ENCODE measurements around the gene GLUD1.
"Not testable (repeated sequence)": the region's sequence is repeated elsewhere in the genome, so short reads cannot be mapped to it uniquely, and the experiment has no call there.

Gene GLUD1

DNA sequence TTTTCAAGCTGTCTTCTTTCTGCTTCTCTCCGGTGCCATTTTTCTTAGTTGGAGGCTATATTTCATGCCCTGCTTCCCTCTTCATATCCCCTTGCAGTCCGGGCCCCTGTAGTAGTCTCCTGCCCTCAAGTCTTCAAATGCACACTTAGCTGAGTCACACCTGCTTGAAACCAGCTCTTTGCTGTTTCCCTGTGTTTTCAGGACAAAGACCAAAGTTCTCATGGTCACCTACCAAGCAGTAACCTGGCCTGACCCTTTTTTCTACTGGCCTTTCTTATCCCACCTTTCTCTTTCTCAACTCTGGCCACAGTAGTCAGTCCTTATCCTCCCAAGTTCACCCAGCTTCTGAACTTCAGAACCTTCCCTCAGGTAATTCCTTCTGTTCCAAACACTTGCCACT is 28.5 kb downstream of the GLUD1 start:
- H3K9ac ChIP-seq (ENCODE audit: low read length in 2 of 2) = no peak overlapping the region
- no peak overlapping the region for H3K4me3 ChIP-seq (ENCODE audit: low read length in 2 of 2)
- H3K27me3 ChIP-seq (ENCODE audit: control insufficient read depth in 1 of 2, insufficient read depth in 2 of 2, low read length in 2 of 2) = no peaks in the 10 kb centered on the region
- no peaks in the 10 kb centered on the region for H3K4me1 ChIP-seq (ENCODE audit: control insufficient read depth, insufficient read depth, low read length)
- peaks cover 27 to 46% of the 10 kb centered on the region in 2 donors for H3K36me3 ChIP-seq (ENCODE audit: control insufficient read depth in 2 of 2, insufficient read depth in 2 of 2, low read length in 2 of 2)
- no peak overlapping the region for H3K27ac ChIP-seq (ENCODE audit: low read length)
- H3K9me3 ChIP-seq (ENCODE audit: control insufficient read depth in 2 of 2, low read length in 2 of 2) = no peaks in the 10 kb centered on the region

DNA sequence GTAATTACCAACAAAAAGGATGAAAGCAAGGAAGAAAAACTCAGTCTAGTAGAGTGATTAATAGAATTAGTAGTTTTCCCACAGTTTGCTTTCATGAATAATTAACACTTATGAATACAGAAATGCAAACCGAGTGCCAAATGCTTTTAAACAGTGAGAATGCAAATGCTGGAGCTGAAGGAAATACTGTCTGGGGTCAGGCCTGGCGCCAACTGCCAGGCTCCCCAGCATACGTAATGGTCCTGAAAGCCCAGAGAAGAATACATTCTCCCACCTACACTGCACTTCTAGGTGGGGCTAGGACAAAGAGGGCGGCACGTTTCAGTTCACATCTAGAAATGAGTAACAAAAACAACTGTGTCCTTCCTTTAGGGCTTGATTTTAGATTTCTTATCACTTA is 30.0 kb downstream of the GLUD1 start:
- Histone ChIP-seq H3K36me3 (ENCODE audit: control insufficient read depth in 2 of 2, insufficient read depth in 2 of 2, low read length in 2 of 2) (peaks cover 37 to 49% of the 10 kb centered on the region in 2 donors), H3K27me3 (ENCODE audit: control insufficient read depth in 1 of 2, insufficient read depth in 2 of 2, low read length in 2 of 2) (no peaks in the 10 kb centered on the region), H3K27ac (ENCODE audit: low read length) (no peak overlapping the region), H3K4me3 (ENCODE audit: low read length in 2 of 2) (no peak overlapping the region), H3K9me3 (ENCODE audit: control insufficient read depth in 2 of 2, low read length in 2 of 2) (no peaks in the 10 kb centered on the region), H3K9ac (ENCODE audit: low read length in 2 of 2) (no peak overlapping the region), H3K4me1 (ENCODE audit: control insufficient read depth, insufficient read depth, low read length) (no peaks in the 10 kb centered on the region)

DNA sequence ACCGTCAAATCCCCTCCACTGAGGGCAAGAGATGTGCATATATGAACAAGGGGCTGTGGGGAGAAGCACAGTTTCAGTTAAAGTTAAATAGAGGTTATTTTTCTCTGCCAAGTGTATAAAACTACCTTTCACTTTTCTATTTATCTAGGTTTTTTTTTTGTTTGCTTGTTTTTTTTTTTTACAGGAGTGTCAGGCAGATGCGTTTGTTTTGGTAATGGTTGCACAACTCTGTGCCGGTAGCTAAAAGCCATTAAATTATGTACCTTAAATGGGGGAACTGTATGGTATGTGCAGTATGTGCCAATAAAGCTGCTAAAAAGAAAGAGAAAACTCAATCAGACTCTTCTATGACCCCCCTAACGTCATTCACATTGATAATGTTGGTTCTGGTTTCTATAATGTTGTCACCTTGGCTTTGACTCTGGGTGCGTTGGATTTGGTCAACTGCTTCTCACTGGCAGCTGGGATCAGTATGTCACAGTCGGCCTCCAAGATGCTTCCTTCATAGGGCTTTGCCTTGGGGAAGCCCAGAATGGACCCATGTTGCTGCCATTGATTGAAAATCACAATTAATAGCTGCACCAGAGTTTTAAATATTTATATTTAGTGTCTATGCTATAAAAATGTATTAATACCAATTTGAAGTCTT is 34.2 kb downstream of the GLUD1 start:
- Histone ChIP-seq H3K9ac (ENCODE audit: low read length in 2 of 2) (no peak overlapping the region), H3K27me3 (ENCODE audit: control insufficient read depth in 1 of 2, insufficient read depth in 2 of 2, low read length in 2 of 2) (no peaks in the 10 kb centered on the region), H3K9me3 (ENCODE audit: control insufficient read depth in 2 of 2, low read length in 2 of 2) (no peaks in the 10 kb centered on the region), H3K4me1 (ENCODE audit: control insufficient read depth, insufficient read depth, low read length) (no peaks in the 10 kb centered on the region), H3K4me3 (ENCODE audit: low read length in 2 of 2) (no peak overlapping the region), H3K27ac (ENCODE audit: low read length) (no peak overlapping the region), H3K36me3 (ENCODE audit: control insufficient read depth in 2 of 2, insufficient read depth in 2 of 2, low read length in 2 of 2) (peaks cover 33 to 35% of the 10 kb centered on the region in 2 donors)

- H3K4me3 ChIP-seq (ENCODE audit: low read length in 2 of 2) = no peak overlapping the region
- H3K9ac ChIP-seq (ENCODE audit: low read length in 2 of 2) = no peak overlapping the region
- H3K27me3 ChIP-seq (ENCODE audit: control insufficient read depth in 1 of 2, insufficient read depth in 2 of 2, low read length in 2 of 2) = no peaks in the 10 kb centered on the region
- H3K4me1 ChIP-seq (ENCODE audit: control insufficient read depth, insufficient read depth, low read length) = no peaks in the 10 kb centered on the region
- peaks cover 31 to 39% of the 10 kb centered on the region in 2 donors for H3K36me3 ChIP-seq (ENCODE audit: control insufficient read depth in 2 of 2, insufficient read depth in 2 of 2, low read length in 2 of 2)
- H3K27ac ChIP-seq (ENCODE audit: low read length) = no peak overlapping the region
- H3K9me3 ChIP-seq (ENCODE audit: control insufficient read depth in 2 of 2, low read length in 2 of 2) = no peaks in the 10 kb centered on the region
Observed at GRCh38 chr10:87059401-87059800, 35.2 kb downstream of the GLUD1 start.

- no peak overlapping the region for H3K27ac ChIP-seq (ENCODE audit: low read length)
- H3K36me3 ChIP-seq (ENCODE audit: control insufficient read depth in 2 of 2, insufficient read depth in 2 of 2, low read length in 2 of 2) = peaks cover 34 to 48% of the 10 kb centered on the region in 2 donors
- no peaks in the 10 kb centered on the region for H3K9me3 ChIP-seq (ENCODE audit: control insufficient read depth in 2 of 2, low read length in 2 of 2)
- H3K9ac ChIP-seq (ENCODE audit: low read length in 2 of 2) = no peak overlapping the region
- H3K4me3 ChIP-seq (ENCODE audit: low read length in 2 of 2) = no peak overlapping the region
- no peaks in the 10 kb centered on the region for H3K27me3 ChIP-seq (ENCODE audit: control insufficient read depth in 1 of 2, insufficient read depth in 2 of 2, low read length in 2 of 2)
- H3K4me1 ChIP-seq (ENCODE audit: control insufficient read depth, insufficient read depth, low read length) = no peaks in the 10 kb centered on the region
Observed at GRCh38 chr10:87058171-87058570, 36.5 kb downstream of the GLUD1 start.

DNA sequence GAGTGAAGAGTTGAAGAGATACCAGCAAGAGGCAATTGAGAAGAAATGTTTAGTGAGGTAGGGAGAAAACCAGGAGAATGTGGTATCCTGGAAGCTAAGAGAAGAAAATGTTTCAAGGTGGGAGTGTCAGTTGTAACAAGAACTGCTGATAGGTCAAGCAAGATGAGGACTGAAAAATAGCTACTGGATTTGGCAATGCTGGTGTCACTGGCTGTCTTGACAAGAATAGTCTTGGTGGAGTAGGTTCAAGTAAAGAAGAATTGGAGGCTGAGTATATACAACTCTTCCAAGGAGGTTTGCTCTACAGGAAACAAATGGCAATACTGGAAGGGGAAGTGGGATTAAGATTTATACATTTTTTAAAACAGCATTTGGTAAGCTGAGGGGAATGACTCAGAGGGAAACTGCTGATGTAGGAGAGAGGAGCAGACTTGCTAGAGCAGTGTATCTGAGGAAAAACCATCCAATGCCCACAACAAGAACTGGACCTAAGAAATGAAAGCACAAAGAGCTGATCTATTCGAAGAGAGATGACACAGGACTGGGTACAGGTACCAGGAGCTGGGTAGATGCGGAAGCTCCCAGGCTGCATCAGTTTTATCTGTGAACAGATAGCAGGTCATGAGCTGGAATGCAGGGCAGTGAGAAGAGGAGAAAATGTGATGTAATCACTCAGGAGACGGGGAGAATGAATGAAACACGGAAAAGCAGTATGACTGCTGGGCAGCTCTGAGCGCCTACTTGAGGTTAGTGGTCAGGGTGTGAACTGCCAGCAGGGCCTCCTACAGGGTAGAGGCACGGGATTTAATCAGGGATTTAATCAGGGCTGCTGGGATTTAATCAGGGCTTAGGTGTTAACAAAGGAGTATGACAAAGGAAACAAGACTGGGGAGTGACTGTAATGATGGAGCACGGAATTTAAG is 40.0 kb downstream of the GLUD1 start:
- no peaks in the 10 kb centered on the region for H3K9me3 ChIP-seq (ENCODE audit: control insufficient read depth in 2 of 2, low read length in 2 of 2)
- H3K9ac ChIP-seq (ENCODE audit: low read length in 2 of 2) = no peak overlapping the region
- no peak overlapping the region for H3K27ac ChIP-seq (ENCODE audit: low read length)
- H3K27me3 ChIP-seq (ENCODE audit: control insufficient read depth in 1 of 2, insufficient read depth in 2 of 2, low read length in 2 of 2) = no peaks in the 10 kb centered on the region
- no peak overlapping the region for H3K4me3 ChIP-seq (ENCODE audit: low read length in 2 of 2)
- H3K4me1 ChIP-seq (ENCODE audit: control insufficient read depth, insufficient read depth, low read length) = no peaks in the 10 kb centered on the region
- peaks cover 35 to 50% of the 10 kb centered on the region in 2 donors for H3K36me3 ChIP-seq (ENCODE audit: control insufficient read depth in 2 of 2, insufficient read depth in 2 of 2, low read length in 2 of 2)

DNA sequence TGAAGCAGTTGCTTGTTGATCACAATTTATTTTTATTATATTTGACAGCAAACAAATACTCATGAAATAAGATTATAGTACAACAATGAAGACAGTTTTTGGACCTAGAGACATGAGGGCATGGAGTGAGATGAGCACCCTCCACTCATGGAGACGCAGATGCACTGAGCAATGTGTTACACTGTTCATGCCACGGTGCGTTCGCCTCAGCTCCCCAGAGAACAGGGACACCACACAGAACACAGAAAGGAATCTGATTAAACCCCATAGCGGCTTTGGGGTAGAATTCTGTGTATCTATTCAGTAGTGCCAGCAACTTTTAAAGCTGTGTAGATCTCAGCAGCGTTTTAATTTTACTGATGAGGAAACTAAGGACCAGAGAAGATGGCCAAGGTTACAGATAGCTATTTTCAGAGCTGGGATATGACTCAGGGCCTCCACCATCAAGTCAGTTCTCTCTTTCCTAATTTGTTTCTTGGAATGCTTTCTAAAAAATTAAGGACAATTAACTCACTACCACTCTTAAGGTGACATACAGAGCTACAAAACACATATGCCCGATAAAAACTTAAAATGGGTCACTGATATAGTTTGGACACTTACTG is 41.0 kb downstream of the GLUD1 start:
- Histone ChIP-seq H3K4me3 (ENCODE audit: low read length in 2 of 2) (no peak overlapping the region), H3K27me3 (ENCODE audit: control insufficient read depth in 1 of 2, insufficient read depth in 2 of 2, low read length in 2 of 2) (no peaks in the 10 kb centered on the region), H3K9ac (ENCODE audit: low read length in 2 of 2) (no peak overlapping the region), H3K36me3 (ENCODE audit: control insufficient read depth in 2 of 2, insufficient read depth in 2 of 2, low read length in 2 of 2) (peaks cover 27 to 48% of the 10 kb centered on the region in 2 donors), H3K9me3 (ENCODE audit: control insufficient read depth in 2 of 2, low read length in 2 of 2) (no peaks in the 10 kb centered on the region), H3K4me1 (ENCODE audit: control insufficient read depth, insufficient read depth, low read length) (no peaks in the 10 kb centered on the region), H3K27ac (ENCODE audit: low read length) (no peak overlapping the region)

GRCh38 chr10:87053111-87053510 is 41.5 kb downstream of the GLUD1 start:
- Histone ChIP-seq H3K9ac (ENCODE audit: low read length in 2 of 2) (no peak overlapping the region), H3K4me1 (ENCODE audit: control insufficient read depth, insufficient read depth, low read length) (no peaks in the 10 kb centered on the region), H3K27ac (ENCODE audit: low read length) (no peak overlapping the region), H3K4me3 (ENCODE audit: low read length in 2 of 2) (no peak overlapping the region), H3K27me3 (ENCODE audit: control insufficient read depth in 1 of 2, insufficient read depth in 2 of 2, low read length in 2 of 2) (no peaks in the 10 kb centered on the region), H3K36me3 (ENCODE audit: control insufficient read depth in 2 of 2, insufficient read depth in 2 of 2, low read length in 2 of 2) (peaks cover 22 to 46% of the 10 kb centered on the region in 2 donors), H3K9me3 (ENCODE audit: control insufficient read depth in 2 of 2, low read length in 2 of 2) (no peaks in the 10 kb centered on the region)

DNA sequence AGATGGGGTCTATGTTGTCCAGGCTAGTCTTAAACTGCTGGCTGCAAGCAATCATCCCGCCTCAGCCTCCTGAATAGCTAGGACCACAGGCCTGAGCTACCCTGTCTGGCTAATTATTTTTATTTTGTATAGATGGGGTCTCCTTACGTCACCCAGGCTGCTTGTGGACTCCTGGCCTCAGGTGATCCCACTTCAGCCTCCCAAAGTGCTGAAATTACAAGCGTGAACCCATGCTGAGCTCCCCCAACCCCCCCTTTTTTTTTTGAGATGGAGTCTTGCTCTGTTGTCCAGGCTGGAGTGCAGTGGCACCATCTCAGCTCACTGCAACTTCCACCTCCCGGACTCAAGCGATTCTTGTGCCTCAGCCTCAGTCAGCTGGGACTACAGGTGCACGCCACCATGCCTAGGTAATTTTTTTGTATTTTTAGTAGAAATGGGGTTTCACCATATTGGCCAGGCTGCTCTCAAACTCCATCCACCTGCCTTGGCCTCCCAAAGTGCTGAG is 49.2 kb downstream of the GLUD1 start:
- Histone ChIP-seq H3K27ac (ENCODE audit: low read length) (no peak overlapping the region), H3K36me3 (ENCODE audit: control insufficient read depth in 2 of 2, insufficient read depth in 2 of 2, low read length in 2 of 2) (peaks cover 8 to 9% of the 10 kb centered on the region in 2 donors)

GRCh38 chr10:87043579-87043978 is 51.1 kb downstream of the GLUD1 start:
- H3K4me3 ChIP-seq (ENCODE audit: low read length in 2 of 2); H3K9ac ChIP-seq (ENCODE audit: low read length in 2 of 2); H3K4me1 ChIP-seq (ENCODE audit: control insufficient read depth, insufficient read depth, low read length); H3K36me3 ChIP-seq (ENCODE audit: control insufficient read depth in 2 of 2, insufficient read depth in 2 of 2, low read length in 2 of 2); H3K27me3 ChIP-seq (ENCODE audit: control insufficient read depth in 1 of 2, insufficient read depth in 2 of 2, low read length in 2 of 2); H3K27ac ChIP-seq (ENCODE audit: low read length); H3K9me3 ChIP-seq (ENCODE audit: control insufficient read depth in 2 of 2, low read length in 2 of 2): not testable (repeated sequence)

More for the DNA sequence above, 49.2 kb downstream of the GLUD1 start:
- Histone ChIP-seq H3K9me3 (ENCODE audit: control insufficient read depth in 2 of 2, low read length in 2 of 2) (no peaks in the 10 kb centered on the region), H3K27me3 (ENCODE audit: control insufficient read depth in 1 of 2, insufficient read depth in 2 of 2, low read length in 2 of 2) (no peaks in the 10 kb centered on the region), H3K4me1 (ENCODE audit: control insufficient read depth, insufficient read depth, low read length) (no peaks in the 10 kb centered on the region), H3K9ac (ENCODE audit: low read length in 2 of 2) (no peak overlapping the region), H3K4me3 (ENCODE audit: low read length in 2 of 2) (no peak overlapping the region)
